Activated CD4-positive, alpha-beta T cell treated with anti-CD3 and anti-CD28 coated beads for 36 hours (primary cell): ENCODE results near the gene PLEKHA5. TPM values are rescaled to one million over a fixed set of nuclear protein-coding genes. Genes with fewer than 3 reads are reported as not detected.

Experiments used
- ATAC-seq: fragments of 200-7000 bp; cut with Tn5 transposase; one replicate; pipeline ENCODE4 v1.10.0; 2021; ENCODE audit warnings: mild to moderate bottlenecking, moderate library complexity
- CTCF ChIA-PET: fragments of 350-600 bp; sonication (Branson Sonifier 250); formaldehyde crosslinking; loops from one replicate; lab custom pipeline; 2021; ENCODE audit warnings: antibody characterized with exemption; lab: Charles Lee
- POLR2A ChIA-PET: fragments of 350-600 bp; sonication (Branson Sonifier 250); formaldehyde crosslinking; loops from one replicate; lab custom pipeline; 2021; ENCODE audit warnings: antibody characterized with exemption, inconsistent platforms; lab: Charles Lee
- DNase-seq: peaks from one replicate; pipeline ENCODE4 v3.0.0-alpha.2; 2020
- H3K27ac Mint-ChIP-seq: one replicate; pipeline ENCODE4 v1.8.0; 2021; ENCODE audit warnings: mixed read lengths
- H3K27me3 Mint-ChIP-seq: one replicate; pipeline ENCODE4 v1.8.0; 2021; ENCODE audit warnings: mixed read lengths
- H3K36me3 Mint-ChIP-seq: one replicate; pipeline ENCODE4 v1.8.0; 2021; ENCODE audit warnings: low read depth, mixed read lengths
- H3K4me1 Mint-ChIP-seq: one replicate; pipeline ENCODE4 v1.8.0; 2021; ENCODE audit warnings: mixed read lengths
- H3K4me3 Mint-ChIP-seq: one replicate; pipeline ENCODE4 v1.8.0; 2021; ENCODE audit warnings: mild to moderate bottlenecking, moderate library complexity, mixed read lengths
- H3K9me3 Mint-ChIP-seq: one replicate; pipeline ENCODE4 v1.8.0; 2021; ENCODE audit warnings: low read depth, mixed read lengths
- intact Hi-C, 2 experiments: fragments of 100-400 bp; cut with DNase I in 1 of 2; cut with micrococcal nuclease in 1 of 2; formaldehyde crosslinking; loops; one replicate each; pipeline versions ENCODE4 v1.14.2 to v1.15.1; 2022 to 2024; cut with DNase I, micrococcal nuclease
- total RNA-seq, 2 experiments: library from RNA; stranded (reverse); gene quantifications; one replicate each; pipeline ENCODE4 v1.2.3, GENCODE V29; 2021

The PLEKHA5 gene
- total RNA-seq, 2 experiments from 2014 or later, result 4.5 to 5.7 TPM

DNA sequence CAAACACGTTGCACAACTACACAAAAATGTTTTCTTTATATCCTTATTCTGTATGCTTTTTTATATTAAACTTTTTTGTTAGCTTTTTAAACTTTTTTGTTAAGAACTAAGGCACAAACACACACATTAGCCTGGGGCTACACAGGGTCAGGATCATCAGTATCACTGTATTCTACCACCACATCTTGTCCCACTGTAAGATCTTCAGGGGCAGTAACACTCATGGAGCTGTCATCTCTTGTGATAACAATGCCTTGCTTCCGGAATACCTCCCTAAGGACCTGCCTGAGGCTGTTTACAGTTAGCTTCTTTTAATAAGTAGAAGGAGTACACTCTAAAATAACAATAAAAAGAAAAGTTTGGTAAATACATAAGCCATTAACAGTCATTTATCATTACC, 42.2 kb downstream of the PLEKHA5 start:
- CTCF ChIA-PET, result interaction anchor here (1.0 kb wide), 1 partner anchor 15 kb away, joined by 6 read pairs; no protein-coding TSS in a partner anchor

DNA sequence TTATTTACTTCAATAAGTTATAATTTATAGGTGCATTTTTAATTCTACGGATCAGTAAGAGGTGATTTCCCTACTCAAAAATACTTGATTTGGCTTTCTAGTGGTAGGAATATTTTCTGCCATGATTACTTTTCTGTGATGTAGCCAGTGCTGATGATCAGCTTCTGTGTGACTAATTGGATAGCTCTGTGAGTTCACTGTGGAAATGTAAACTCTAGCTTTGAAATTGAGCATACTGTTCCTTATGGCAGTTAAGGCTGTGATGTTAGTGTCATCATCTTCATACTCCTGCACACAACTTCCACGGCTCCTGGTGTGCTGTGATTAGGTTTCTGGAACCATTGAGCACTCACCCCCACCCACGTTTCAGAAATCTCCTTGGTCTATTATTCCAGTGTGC, 48.2 kb downstream of the PLEKHA5 start:
- DNase-seq (no peak), ATAC-seq (no peak)
- Mint-ChIP-seq H3K36me3 (no peaks in the 10 kb centered on the region), H3K4me3 (no peak overlapping the region), H3K27me3 (no peaks in the 10 kb centered on the region), H3K4me1 (no peaks in the 10 kb centered on the region), H3K9me3 (no peaks in the 10 kb centered on the region), H3K27ac (no peak overlapping the region)
- ChIA-PET POLR2A (no interaction called here), CTCF (no interaction called here)
- intact Hi-C loops, result no loop called here

More for the DNA sequence above, 42.2 kb downstream of the PLEKHA5 start:
- Mint-ChIP-seq H3K36me3 (no peaks in the 10 kb centered on the region), H3K27ac (no peak overlapping the region), H3K4me1 (peaks cover 4% of the 10 kb centered on the region), H3K27me3 (no peaks in the 10 kb centered on the region), H3K4me3 (no peak overlapping the region), H3K9me3 (no peaks in the 10 kb centered on the region)
- no peak for ATAC-seq
- POLR2A ChIA-PET, result no interaction called here
- DNase-seq, result no peak
- intact Hi-C loops, result no loop called here

DNA sequence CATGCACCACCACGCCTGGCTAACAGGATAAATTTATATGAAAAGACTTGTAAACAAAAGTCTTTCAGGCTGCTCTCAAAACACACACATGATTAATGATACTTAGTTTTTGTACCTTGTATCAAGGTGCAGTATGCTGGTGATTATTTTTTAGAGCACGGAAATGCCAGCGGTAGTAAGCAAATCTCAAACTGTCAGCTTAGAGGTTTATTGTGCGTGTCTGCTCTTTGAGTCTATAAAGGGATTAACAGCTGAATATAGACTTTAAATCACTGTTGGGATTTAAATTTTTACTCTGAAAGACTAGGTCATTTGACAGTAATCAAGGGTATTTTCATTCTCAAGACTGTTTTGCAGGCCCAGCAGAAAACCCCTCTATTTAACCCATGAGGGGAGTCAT, 50.5 kb downstream of the PLEKHA5 start:
- ChIA-PET CTCF (interaction anchor here (0.7 kb wide), 1 partner anchor 19 kb away, joined by 3 read pairs; no protein-coding TSS in a partner anchor), POLR2A (no interaction called here)
- DNase-seq (no peak), ATAC-seq (no peak)
- Mint-ChIP-seq H3K27ac (no peak overlapping the region), H3K4me3 (no peak overlapping the region), H3K27me3 (no peaks in the 10 kb centered on the region), H3K9me3 (no peaks in the 10 kb centered on the region), H3K36me3 (no peaks in the 10 kb centered on the region), H3K4me1 (no peaks in the 10 kb centered on the region)
- intact Hi-C loops, result loop anchor here in 1 of 2 experiments (10.0 kb wide), 1 partner anchor 745 kb away; no protein-coding TSS in a partner anchor

DNA sequence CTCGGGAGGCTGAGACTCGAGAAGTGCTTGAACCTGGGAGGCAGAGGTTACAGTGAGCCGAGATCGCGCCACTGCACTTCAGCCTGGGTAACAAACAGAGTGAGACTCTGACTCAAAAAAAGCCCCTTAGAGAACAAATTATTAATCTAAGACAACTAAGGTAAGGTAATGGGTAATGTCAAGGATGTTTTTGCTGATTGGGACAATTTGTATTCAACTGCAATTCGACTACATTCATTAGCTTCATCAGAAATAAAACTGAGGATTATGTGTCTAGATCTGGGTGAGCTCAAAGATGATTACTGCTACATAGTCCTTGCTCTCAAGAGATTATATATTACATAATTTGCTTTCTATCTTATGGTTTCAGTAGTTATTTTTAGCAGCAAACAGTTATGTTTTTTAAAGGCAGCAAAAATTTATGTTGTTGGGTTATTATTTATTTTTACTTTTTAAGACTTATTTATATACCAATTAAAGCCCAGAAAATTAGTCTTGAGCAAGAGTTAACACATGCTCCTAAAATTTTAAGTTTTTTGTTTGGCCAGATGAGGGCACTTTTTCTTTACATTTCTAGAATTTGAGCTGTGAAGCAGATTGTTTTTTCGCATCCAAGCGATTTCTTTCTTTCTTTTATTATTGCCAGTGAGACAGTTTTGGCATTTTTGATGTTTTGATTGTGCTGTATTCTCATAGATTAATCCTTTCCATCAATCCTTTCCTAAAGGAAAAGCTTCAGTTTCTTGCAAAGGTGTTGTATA, 52.3 kb downstream of the PLEKHA5 start:
- no peaks in the 10 kb centered on the region for H3K9me3 Mint-ChIP-seq
- H3K27ac Mint-ChIP-seq, result no peak overlapping the region
- ChIA-PET CTCF (interaction anchor here (1.2 to 1.3 kb wide), 2 partner anchors 18 to 66 kb away, joined by 3 read pairs; no protein-coding TSS in a partner anchor), POLR2A (no interaction called here)
- intact Hi-C loops, result loop anchor here in 1 of 2 experiments (2.0 to 10.0 kb wide), 2 partner anchors 107 to 747 kb away; no protein-coding TSS in a partner anchor
- H3K4me3 Mint-ChIP-seq, result no peak overlapping the region
- H3K27me3 Mint-ChIP-seq, result no peaks in the 10 kb centered on the region
- H3K4me1 Mint-ChIP-seq, result peaks cover under 1% of the 10 kb centered on the region
- DNase-seq, result no peak
- ATAC-seq, result no peak
- no peaks in the 10 kb centered on the region for H3K36me3 Mint-ChIP-seq

DNA sequence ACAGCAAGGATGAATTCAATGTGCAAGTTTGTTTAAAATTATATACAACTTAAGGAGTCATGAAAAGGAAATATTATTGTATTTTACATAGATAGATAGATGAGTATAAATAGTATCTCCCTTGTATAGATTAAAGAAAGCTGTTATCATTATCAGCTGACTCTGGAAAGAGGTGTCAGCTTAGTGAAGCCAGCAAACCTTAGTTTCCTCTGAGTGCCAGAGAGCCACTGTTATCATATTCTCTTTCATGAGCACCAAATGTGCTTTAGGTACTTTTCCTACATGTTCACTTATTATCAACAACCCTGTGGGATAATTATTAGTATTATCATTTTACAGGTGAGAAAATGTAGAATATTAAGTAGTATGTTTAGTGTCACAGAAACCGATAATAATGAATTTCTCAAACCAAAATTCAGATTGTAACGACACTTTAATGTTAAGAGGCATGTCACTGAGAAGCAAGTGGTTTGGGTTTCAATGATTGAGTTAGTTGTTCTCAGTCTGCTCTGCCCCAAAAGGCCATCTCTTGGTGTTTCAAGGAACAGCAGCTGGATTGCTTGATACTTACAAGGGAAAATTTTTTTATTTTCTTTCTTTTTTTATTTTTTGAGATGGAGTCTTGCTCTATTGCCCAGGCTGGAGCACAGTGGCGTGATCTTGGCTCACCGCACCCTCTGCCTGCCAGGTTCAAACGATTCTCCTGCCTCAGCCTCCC, 53.7 kb downstream of the PLEKHA5 start:
- no peaks in the 10 kb centered on the region for H3K27me3 Mint-ChIP-seq
- H3K27ac Mint-ChIP-seq, result no peak overlapping the region
- DNase-seq (no peak), ATAC-seq (no peak)
- ChIA-PET POLR2A (no interaction called here), CTCF (interaction anchor here (0.6 to 1.3 kb wide), 2 partner anchors 17 to 41 kb away, joined by 3 to 4 read pairs; no protein-coding TSS in a partner anchor)
- intact Hi-C loops, result loop anchor here in 1 of 2 experiments (2.0 to 10.0 kb wide), 2 partner anchors 106 to 748 kb away; no protein-coding TSS in a partner anchor
- H3K4me1 Mint-ChIP-seq, result peaks cover 6% of the 10 kb centered on the region
- no peak overlapping the region for H3K4me3 Mint-ChIP-seq
- no peaks in the 10 kb centered on the region for H3K9me3 Mint-ChIP-seq
- no peaks in the 10 kb centered on the region for H3K36me3 Mint-ChIP-seq

DNA sequence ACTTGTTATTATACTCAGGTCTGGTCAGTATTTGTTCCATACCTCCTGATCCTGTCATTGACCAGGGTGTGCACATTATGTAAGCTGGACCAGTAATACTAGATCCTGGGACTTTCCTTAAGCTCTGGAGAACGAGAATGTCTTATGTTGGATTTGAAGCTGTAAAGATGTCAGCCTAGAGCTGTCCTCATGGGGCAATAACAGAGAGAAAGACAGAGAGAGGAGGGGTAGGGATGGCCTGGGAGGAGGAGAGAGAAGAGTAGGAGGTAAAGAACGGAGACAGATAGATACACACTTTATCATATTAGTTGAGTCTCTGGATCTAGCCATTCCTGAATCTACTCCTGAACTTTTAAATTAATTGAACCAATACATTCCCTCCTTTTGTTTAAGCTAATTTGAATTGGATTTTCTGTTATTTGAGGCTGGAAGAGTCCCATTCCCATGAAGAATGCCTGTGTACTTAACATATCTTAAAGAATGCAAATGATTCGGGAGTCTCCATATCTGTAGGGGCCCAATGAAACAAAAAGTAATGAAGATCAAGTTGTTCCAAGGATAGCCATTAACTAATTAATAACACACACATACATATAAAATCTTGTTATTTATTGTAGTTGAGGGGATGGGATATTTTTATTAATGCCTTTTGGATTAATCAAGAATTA, 55.9 kb downstream of the PLEKHA5 start:
- intact Hi-C loops, result loop anchor here (5.0 to 10.0 kb wide), 3 partner anchors 751 to 1043 kb away; no protein-coding TSS in a partner anchor
- POLR2A ChIA-PET, result no interaction called here

DNA sequence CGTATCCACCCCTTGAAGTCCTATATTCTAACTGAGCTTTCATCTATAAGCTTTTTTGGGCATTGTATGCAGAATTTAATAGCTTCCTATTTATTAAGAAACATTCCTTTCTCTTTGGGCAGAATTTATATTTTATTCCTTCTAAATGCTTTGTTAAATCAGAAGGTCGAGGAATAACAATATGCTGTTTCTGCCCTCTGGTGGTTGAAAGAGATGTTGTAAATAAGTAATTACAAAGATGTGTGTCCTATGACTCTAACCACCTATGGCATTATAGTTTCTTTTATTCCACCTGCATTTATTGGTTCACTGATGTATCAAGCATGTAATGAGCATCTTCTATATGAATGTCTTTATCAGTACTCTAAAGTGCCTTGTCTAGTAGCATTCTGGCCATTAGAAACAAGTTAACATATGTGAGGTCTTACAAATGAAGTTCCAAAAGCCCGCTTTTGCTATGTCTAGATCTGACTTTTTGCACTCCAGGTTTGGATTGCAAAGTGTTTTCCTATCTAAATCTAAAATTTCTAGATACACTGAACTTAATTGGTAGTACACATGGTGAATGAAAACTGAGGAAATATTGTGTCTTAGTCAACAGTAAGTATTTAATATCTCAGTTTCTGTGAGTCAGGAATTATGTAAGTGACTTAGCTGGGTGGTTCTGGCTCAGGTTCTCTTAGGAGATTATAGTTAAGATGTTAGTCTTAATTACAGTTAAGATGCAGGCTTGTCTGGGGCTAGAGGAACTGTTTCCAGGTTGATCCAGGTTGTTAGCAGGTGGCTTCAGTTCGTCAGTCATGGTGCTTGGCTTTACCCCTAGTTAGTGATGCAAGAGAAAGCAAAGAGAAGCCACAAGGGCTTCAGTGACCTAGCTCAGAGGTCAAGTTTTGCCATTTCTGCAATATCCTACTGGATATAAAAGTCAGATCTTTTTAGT, 57.5 kb downstream of the PLEKHA5 start:
- intact Hi-C loops, result loop anchor here (1.0 to 10.0 kb wide), 5 partner anchors 326 to 1045 kb away; no protein-coding TSS in a partner anchor
- CTCF ChIA-PET, result interaction anchor here (0.7 to 1.9 kb wide), 19 partner anchors 8 to 1047 kb away, joined by 3 to 12 read pairs (median 4); no protein-coding TSS in a partner anchor
- H3K27ac Mint-ChIP-seq, result no peak overlapping the region
- DNase-seq (no peak), ATAC-seq (no peak)
- no peaks in the 10 kb centered on the region for H3K36me3 Mint-ChIP-seq
- H3K4me3 Mint-ChIP-seq, result no peak overlapping the region
- peaks cover 6% of the 10 kb centered on the region for H3K4me1 Mint-ChIP-seq
- H3K9me3 Mint-ChIP-seq, result no peaks in the 10 kb centered on the region
- H3K27me3 Mint-ChIP-seq, result no peaks in the 10 kb centered on the region
- POLR2A ChIA-PET, result no interaction called here

More for the DNA sequence above, 55.9 kb downstream of the PLEKHA5 start:
- peaks cover 6% of the 10 kb centered on the region for H3K4me1 Mint-ChIP-seq
- H3K27me3 Mint-ChIP-seq, result no peaks in the 10 kb centered on the region
- DNase-seq (no peak), ATAC-seq (no peak)
- H3K36me3 Mint-ChIP-seq, result no peaks in the 10 kb centered on the region
- H3K9me3 Mint-ChIP-seq, result no peaks in the 10 kb centered on the region
- CTCF ChIA-PET, result interaction anchor here (0.9 to 1.9 kb wide), 10 partner anchors 14 to 935 kb away, joined by 3 to 12 read pairs (median 6); no protein-coding TSS in a partner anchor
- H3K4me3 Mint-ChIP-seq, result no peak overlapping the region
- no peak overlapping the region for H3K27ac Mint-ChIP-seq

DNA sequence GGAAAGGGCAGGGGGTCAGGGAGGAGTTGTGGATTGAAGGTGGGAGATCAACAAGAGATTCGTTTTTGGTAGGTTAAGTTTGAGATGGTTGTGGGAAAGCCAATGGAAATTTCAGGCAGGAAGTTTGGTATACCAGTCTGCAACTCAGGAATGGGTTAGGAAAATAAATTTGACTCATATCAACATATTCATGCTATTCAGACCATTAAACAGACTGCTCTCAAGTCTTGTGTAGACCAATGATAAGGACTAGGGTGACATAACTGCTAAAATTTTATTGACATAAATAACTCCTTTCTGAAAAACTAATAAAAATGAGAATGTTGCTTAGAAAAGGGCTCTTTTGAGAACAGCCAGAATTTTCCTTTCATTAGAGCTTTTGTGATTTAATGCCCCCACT, 60.0 kb downstream of the PLEKHA5 start:
- Mint-ChIP-seq H3K4me1 (peaks cover 6% of the 10 kb centered on the region), H3K9me3 (no peaks in the 10 kb centered on the region), H3K27ac (no peak overlapping the region), H3K27me3 (no peaks in the 10 kb centered on the region), H3K4me3 (no peak overlapping the region), H3K36me3 (no peaks in the 10 kb centered on the region)
- intact Hi-C loops, result loop anchor here (5.0 to 10.0 kb wide), 3 partner anchors 755 to 1047 kb away; no protein-coding TSS in a partner anchor
- CTCF ChIA-PET, result interaction anchor here (1.3 kb wide), 1 partner anchor 11 kb away, joined by 4 read pairs; no protein-coding TSS in a partner anchor
- POLR2A ChIA-PET, result no interaction called here
- no peak for ATAC-seq
- no peak for DNase-seq

DNA sequence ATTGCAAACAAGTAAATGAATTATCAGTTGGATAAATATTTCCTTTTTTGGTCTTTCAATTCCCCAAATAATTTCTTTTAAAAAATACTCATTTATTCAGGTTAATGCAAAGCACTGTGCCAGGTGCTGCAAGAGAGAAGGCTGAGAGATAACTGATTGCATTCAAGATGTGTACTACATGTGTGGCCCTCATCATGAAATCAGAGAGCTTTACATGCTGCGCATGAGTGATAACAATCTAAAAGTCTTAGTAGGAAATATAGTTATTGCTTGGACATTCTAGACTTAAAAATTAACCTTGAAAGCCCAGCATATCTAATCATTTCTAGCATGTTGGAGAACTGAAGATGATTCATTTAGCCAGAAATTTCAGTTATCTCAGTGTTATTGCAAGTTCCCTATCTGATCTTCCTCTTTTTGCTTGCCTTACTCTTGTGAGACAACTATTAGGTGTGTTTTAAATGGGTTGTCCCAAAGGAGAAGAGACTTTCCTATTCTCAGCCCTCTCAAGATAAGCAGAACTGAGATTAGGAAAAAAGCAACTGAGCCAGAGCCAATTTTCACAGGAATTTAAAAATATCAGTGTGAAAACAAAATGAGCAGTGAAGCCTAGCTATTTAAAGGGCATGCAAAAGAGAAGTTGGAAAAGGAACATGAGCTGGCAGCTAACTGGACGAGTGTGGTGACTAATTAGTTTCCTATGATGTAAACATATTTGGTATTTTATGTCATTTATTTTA, 60.9 kb downstream of the PLEKHA5 start:
- no peak overlapping the region for H3K4me3 Mint-ChIP-seq
- peaks cover 6% of the 10 kb centered on the region for H3K4me1 Mint-ChIP-seq
- intact Hi-C loops, result no loop called here
- ChIA-PET POLR2A (no interaction called here), CTCF (interaction anchor here (0.7 to 1.3 kb wide), 2 partner anchors 10 to 343 kb away, joined by 3 to 4 read pairs; no protein-coding TSS in a partner anchor)
- no peaks in the 10 kb centered on the region for H3K36me3 Mint-ChIP-seq
- no peaks in the 10 kb centered on the region for H3K27me3 Mint-ChIP-seq
- DNase-seq (no peak), ATAC-seq (no peak)
- H3K27ac Mint-ChIP-seq, result no peak overlapping the region
- no peaks in the 10 kb centered on the region for H3K9me3 Mint-ChIP-seq

DNA sequence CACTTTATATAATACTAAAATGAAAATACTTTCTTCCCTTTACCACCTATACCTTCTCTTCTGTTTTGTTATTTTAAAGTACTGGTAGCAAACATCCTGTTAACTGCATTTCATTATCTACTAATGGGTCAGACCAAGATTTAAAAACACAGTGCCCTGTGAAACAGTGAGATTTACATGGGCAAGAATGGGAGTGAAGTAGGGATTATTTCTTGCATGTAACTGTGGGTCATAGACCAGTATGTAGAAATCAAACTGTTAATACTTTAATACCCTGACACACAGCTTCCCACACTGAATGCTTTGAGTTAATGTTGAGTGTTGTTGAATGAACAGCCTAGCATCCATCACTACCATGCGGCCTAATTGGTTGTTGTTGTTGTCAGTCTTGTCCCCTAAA, 61.6 kb downstream of the PLEKHA5 start:
- Mint-ChIP-seq H3K4me3 (no peak overlapping the region), H3K9me3 (no peaks in the 10 kb centered on the region), H3K27ac (no peak overlapping the region), H3K4me1 (peaks cover 6% of the 10 kb centered on the region), H3K36me3 (no peaks in the 10 kb centered on the region), H3K27me3 (no peaks in the 10 kb centered on the region)
- ChIA-PET POLR2A (no interaction called here), CTCF (no interaction called here)
- ATAC-seq (no peak), DNase-seq (no peak)
- intact Hi-C loops, result no loop called here
